GM18858 (cell line): ENCODE data around the gene ENTPD1.
A peak's percentile ranks its signal among the peaks of the same experiment; 100 is the strongest.

ENCODE experiments used
- ATAC-seq: cut with Tn5 transposase; IDR thresholded peaks from one replicate; pipeline ENCODE4 v1.9.1; 2021; ENCODE audit not compliant: unreplicated experiment

Gene ENTPD1

DNA sequence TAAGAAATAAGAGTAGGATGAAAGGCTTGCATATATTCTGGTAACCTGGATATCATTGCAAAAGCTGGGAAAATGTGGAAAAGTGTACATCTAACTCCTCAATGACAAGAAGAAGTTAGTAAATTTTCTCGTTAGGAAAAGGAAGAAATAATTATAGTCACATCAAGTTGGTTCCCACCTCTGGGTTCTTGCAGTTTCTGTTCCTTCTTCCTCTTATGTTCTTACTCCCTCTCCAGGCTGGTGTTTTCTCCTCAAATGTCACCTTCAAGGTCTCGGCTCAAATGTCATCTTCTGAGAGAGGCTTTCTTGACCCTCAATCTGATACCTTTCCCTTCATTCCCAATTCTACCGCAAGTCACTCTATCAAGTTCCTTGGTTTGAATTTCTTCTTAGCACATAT lies 64.4 kb downstream of the ENTPD1 start:
- ATAC-seq = peak; percentile 39

DNA sequence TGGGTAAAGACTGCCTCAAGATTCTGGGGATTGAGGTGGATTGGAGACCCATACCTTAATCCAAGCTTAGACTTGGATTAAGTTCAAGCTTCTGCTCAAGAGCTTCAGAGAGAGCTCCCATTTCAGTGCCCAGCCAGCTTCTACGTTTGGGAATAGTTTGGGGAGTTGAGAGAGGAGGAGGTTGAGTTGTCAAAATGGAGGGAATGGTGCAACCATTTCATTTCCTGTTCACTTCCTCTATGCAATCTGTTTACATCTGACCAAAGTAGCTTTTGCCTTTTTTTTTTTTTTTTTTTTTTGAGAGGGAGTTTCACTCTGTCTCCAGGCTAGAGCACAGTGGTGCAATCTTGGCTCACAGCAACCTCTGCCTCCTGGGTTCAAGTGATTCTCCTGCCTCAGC lies 65.8 kb downstream of the ENTPD1 start:
- no peak for ATAC-seq

DNA sequence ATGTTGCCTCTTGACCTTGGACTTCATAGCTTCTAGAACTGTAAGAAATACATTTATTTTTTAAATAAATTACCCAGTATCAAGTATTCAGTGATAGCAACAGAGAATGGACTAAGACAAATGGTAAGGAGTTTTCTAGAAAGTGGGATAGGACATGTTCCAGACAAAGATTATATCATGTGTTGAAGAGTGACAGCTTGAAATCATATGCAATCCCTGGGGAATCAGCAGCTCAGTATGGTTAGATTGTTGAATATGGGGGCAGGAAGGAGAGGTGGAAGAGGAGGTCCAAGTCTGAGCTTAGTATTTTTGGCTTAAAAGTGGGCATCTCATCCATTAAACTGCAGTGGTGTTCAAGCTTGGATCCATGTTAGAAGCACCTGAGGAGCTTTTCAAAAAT lies 74.1 kb downstream of the ENTPD1 start:
- ATAC-seq = no peak

DNA sequence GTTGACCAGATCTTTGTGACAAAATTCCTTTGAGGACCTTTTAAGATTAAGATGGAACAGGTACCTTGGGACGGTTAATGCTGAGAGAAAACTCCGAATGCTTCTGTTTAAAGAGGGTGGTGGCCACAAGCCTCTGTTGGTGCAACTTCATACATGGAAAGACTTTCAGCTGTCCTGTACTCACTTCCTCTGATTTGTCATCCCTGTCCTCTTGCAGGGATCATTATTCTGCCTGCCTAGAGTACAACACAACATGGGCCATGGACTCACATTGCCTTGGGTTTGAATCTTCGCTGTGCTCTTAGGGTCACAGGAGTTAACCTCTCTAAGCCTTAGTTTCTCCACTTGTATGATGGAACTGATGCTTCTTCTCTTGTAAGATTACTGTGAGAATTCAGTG lies 75.1 kb downstream of the ENTPD1 start:
- ATAC-seq = no peak

DNA sequence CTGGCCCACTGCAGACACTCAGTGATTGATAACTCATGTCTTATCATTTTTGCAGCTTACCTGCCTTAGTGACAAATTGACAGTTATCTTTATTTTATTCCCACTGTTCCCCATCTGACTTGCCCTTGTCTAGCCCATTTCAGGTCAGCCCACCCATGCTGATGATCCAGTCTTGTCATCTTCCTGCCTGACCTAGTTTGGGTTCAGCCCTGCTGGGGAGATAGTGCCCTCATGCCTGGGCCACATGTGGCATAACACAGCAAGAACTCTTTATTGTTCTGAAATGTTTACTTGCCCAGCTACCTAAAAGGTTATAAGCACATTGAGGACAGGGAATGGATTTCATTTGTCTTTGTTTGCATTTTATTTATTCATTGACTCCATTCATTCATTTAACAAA lies 75.6 kb downstream of the ENTPD1 start:
- ATAC-seq = no peak

DNA sequence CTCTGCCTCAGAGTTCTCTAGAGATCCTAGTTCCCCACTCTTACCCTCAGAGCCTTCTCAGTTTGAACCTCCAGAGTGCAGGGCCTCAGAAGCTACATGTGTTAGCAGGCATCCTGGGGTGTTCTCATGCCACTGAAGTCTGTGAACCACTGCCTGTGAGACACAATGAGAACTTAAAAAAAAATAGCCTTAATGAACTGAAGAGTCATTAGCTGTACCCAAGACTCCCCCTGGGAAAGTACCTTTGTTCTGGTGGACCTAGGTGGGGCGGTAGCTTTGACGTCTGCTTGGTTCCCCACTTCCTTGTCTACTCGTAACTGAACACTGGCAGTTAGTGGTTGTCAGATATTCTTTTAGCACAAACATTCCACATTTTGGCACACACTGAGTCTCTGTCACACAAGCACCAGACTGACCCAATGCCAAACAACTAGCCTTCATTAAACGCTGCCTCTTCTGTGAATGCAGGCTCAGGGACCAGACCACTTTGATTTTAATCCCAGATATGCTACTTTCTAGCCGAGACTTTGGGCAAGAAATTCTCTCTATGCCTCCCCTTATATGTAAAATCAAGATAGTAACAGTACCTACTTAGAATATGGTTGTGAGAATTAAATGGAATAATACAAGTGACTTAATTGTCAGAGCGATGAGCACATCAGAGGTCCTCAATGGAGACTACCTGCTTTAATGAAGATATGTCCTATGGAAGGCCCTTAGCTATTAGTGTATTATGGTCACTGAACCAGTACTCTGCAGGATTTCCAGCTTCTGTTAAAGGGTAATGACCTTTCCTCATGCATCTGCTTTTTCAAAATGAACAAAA lies 76.5 kb downstream of the ENTPD1 start:
- peak; percentile 75 for ATAC-seq

DNA sequence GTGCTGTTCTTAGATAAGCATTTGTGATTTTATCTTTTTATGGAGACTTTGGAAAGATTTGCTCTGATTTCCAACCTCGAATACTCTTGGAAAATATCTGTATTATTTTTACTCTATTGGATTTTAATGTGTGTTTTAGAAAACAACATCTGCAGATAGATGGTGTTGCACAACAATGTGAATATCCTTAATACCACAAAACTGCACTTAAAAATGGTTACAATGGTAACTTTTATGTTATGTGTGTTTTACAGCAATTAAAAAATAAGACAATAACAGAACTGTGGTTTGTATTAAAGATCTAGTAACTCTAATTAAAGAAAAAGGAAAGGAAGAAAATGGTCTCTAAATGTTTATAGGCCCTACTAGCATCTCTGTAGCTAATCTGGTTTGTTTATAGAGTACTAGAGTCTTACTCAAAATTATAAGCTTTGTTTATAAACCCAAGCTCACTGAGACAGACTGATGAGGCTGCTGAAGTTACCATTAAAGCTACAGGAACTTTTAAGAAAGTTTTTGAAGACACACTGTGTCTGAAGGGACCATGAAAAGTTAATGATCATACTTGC lies 77.2 kb downstream of the ENTPD1 start:
- ATAC-seq = no peak

DNA sequence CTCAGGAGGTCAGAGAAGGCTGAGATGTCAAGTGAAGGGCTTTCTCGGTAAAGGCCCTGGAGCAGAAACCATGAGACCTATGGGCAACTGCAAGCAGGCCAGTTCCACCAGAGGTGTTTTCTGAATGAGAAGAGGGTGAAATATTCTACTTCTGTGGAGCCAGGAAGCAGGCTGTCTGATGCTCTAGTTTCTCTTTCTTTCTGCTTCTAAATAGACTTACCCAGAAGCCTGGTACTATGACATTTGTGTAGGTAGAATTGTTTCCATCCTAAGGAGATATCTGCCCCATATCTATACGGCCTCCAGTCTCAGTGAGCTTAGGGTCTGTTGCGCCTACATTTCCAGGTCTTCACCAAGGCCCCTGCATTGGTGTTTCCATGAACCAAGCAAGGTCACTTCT lies 78.4 kb downstream of the ENTPD1 start:
- ATAC-seq = no peak

DNA sequence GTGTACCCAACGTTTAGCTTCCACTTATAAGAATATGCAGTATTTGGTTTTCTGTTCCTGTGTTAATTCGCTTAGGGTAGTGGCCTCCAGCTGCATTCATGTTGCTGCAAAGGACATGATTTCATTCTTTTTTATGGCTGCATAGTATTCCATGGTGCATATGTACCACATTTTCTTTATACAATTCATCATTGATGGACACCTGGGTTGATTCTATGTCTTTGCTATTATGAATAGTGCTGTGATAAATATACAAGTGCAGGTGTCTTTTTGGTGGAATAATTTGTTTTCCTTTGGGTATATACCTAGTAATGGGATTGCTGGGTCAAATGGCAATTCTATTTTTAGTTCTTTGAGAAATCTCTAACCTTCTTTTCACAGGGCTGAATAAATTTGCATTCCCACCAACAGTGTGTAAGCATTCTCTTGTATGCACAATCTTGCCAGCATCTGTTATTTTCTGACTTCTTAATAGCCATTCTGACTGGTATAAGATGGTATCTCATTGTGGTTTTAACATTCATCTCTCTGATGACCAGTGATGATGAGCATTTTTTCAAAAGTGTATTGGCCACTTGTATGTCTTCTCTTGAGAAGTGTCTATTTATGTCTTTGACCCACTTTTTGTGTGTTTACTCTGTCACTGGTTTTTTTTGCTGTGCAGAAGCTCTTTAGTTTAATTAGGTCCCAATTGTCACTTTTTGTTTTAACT lies 79.3 kb downstream of the ENTPD1 start:
- no peak for ATAC-seq

DNA sequence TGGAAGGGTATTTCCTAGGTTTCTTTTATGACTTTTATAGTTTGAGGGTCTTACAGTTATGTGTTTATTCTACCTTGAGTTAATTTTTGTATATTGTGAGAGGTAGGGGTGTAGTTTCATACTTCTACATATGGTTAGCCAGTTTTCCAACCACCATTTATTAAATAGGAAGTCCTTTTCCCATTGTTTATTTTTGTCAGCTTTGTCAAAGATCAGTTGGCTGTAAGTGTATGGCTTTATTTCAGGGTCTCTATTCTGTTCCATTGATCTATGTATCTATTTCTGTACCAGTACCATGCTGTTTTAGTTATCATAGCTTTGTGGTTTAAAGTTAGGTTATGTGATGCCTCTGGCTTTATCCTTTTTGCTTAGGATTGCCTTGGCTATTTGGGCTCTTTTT lies 79.9 kb downstream of the ENTPD1 start:
- no peak for ATAC-seq

DNA sequence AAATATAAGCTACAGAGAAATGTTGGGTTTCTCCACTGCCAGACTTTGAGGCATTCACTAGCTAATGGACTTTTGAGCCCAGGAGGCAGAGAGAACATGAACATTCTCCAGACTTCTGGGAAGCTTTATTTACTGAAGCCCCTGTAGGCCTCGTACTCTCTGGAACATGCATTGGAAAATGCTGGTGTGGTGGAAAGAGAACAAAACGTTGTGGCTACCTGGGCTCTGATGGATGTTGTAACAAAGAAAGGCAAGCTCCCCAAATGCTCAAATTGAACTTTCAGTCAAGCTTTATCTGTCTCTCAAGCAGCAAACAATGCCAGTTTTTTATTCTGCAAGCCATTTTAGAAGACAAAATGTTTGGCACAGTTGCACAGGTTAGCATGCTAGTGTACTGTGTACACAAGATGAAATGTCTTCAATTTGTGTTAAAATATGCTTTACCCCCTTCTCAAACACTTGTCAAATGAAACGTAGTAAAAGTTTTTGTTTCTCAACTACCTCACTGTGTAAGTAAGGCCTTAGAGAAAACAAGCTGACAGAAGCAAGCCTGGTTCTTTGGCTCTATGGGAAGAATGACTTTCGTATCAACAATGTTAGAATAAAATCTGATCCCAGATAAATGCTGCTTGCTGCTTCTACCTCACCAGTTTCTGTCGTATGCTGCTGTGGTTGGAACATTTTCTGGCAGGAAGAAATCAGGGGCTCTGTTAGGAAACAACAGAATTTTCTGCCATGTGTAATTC lies 80.8 kb downstream of the ENTPD1 start:
- no peak for ATAC-seq

DNA sequence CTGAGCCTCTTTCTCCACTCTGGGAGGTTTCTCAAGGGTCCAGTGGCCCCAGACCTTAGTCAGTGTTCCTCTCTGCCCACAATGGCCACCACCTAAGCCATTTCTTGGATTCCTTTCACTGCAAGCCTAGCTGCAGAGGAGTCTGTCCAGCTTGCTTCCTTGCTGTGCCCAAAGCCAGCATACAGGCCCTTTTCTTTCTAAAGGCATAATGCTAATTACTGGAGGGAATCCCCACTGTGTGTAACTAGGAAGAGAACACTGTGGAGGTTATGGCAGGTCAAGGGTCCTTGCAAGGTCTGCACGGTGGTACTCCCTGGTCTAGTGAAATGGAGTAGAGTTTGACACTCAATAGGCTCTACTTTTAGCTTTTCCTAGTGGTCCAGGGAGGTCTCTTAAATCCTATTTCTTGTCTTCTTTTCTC lies 81.4 kb downstream of the ENTPD1 start:
- ATAC-seq = peak; percentile 23

DNA sequence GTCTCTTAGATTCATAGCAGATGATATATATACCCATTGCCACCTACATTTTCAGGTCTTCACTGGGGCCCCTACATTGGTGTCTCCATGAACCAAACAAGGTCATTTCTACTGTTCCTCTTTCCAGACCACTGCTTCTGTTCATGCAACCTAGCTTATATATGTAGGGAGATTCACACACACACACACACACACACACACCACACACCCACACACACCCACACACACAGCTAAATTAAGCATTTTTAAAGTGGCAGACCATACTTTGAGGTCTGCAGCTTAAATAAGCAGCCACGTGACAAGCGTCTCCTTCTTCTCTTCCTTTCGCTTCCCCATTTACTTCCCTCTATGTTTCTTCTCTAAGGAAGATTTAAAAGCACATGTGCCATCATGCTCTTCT lies 81.8 kb downstream of the ENTPD1 start:
- peak; percentile 34 for ATAC-seq

DNA sequence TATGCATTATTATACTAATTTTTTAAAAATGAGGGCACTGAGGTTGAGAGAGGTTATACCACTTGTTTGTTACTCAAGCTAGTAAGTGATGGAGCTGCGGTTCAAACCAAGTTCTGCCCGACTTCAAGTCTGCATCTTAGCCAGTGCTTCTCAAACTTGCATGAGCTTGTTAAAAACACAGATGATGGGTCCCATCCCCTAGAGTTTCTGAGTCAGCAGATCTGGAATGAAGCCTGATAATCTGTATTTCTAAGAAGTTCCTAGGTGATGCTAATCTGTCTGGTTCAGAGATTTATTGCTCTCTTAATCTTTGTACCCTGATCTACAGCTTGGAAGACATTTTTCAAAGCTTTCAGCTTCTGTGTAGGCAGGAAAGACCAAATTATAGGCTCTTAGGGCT lies 84.2 kb downstream of the ENTPD1 start:
- no peak for ATAC-seq

DNA sequence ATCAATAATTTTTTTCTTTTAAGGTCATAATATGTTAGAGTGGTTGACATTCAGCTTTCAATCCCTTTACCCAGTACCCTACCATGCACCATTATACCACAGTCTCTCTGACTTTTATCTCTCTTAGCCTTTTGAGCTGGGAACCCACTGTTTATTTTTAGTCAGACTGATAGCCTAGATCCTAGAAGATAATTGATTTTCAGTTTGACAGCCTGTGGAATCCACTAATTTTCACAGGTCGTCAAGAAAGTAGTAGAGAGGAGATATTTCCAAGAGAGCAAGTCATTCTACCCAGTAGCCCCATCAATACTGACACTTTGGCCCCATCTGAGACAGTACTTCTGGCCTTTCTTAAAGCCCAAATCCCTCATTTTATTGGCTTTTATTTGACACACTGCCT lies 84.7 kb downstream of the ENTPD1 start:
- no peak for ATAC-seq

DNA sequence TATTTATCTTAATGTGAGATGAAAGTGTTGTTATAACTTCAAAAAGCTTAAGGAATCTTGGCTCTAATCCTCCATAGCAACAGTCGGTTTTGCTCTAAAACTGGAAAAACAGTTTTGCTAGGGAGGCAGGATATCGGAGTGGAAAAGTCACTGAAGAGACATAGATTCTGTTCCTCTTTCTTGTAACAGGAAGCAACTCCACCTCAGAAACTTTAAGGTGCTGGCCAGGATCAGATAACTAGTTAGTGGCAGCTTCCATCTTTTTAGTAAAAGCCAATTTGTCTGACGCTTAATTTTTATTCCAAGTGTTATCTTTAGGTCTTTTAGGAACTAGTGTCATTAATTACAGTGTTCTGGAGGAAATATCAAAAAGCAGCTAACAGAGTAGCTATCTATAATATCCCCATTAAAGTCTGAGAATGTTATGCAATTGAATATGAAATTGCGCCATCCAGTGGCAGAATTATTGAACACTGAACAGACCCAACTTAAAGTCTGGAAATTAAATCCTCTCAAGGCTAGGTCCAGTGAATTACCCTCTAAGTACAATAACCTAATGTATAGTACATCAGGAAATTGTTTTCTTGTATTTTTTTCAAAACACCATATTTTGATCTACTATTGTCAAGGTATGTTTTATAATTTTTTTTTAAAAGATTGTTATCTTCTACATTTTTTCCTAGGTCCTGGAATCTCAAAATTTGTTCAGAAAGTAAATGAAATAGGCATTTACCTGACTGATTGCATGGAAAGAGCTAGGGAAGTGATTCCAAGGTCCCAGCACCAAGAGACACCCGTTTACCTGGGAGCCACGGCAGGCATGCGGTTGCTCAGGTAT lies 85.9 kb downstream of the ENTPD1 start:
- peak; percentile 43 for ATAC-seq

DNA sequence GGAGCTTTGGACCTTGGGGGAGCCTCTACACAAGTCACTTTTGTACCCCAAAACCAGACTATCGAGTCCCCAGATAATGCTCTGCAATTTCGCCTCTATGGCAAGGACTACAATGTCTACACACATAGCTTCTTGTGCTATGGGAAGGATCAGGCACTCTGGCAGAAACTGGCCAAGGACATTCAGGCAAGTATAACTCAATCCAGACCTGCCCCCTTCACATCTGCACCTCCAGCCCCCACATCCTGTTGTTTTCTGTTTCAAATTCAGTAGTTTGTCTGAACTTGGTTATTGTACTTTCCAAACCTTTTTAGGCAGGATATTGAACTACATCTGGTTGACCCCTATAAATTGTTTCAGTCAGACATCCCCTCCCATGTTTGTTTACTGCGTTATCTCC lies 89.4 kb downstream of the ENTPD1 start:
- ATAC-seq = no peak

DNA sequence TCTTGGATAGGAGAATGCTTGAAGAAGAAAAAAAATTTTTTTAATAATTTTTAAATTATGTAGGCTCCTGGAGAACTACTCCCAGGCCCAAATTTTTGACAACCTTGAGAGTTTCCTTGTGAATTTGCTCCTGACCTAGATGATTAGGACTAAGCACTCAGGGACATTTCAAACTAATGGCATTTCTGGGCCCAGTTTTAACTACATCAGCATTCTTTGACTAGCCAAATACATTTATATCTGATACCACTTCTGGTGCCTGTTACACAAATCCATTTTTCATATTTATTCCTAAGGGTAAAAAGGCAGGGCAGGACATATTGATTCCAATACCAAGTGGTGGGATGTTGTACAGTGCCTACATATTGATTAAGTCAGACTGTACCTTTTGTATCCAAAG lies 91.0 kb downstream of the ENTPD1 start:
- ATAC-seq = no peak

DNA sequence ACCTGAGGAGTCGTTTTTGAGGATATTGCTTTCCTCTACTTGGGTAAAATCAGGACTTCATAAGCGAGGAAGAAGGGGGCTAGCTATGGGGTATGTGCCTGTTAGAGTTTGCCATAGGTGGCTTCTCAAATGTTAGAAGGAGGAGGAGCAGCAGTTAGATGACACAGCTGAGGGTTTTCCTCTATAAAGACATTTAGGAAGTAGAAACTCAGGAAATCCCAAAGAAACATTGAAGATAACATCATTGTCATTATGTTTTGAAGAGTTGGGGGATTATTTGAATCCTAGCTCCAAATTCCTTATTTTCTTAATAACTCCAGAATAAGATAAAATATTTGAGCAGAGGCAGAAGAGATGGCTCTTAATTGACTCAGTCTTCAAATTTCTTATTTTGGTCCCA lies 92.9 kb downstream of the ENTPD1 start:
- no peak for ATAC-seq

DNA sequence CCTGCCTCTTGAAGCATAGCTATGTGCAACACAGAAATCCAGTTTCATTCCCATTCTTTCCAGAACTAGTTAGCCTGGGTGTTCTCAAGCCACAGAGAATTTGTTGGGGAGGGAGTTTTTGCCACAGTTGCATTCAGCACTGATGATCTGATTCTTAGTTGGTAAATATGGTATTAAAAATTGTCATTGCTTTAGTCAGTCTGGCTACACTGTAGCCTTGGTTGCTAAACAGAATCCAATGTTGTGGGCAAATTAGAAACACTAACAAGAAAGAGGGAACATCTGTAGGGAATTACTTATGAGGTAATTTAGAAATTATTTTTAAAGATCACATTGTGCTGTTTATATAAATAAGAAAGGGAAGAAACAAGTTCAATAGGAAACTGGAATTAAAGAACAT lies 94.8 kb downstream of the ENTPD1 start:
- ATAC-seq = no peak
